ENCODE results near the gene KIF7.

KIF7 gene

DNA sequence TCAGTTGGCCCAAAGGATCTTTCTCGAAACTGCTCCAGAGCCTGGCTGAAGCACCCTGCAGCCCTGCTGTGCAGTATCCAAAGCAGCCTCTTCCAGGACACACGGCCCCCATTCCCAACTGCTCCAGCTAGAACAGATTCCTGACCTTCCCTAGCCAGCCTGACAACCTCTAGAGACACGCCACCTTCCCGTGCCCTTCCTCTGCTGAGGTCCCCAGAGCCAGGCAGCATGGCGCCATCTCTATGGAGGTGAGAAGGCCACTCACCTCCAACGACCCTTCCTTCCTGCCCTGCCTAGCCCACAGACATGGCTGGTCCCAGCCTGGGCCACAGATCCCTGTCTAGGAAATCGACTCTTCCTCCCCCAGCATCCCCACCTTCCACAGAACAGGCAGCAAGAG is 3.1 kb downstream of the KIF7 start:
- TF ChIP-seq, protein P1, sequence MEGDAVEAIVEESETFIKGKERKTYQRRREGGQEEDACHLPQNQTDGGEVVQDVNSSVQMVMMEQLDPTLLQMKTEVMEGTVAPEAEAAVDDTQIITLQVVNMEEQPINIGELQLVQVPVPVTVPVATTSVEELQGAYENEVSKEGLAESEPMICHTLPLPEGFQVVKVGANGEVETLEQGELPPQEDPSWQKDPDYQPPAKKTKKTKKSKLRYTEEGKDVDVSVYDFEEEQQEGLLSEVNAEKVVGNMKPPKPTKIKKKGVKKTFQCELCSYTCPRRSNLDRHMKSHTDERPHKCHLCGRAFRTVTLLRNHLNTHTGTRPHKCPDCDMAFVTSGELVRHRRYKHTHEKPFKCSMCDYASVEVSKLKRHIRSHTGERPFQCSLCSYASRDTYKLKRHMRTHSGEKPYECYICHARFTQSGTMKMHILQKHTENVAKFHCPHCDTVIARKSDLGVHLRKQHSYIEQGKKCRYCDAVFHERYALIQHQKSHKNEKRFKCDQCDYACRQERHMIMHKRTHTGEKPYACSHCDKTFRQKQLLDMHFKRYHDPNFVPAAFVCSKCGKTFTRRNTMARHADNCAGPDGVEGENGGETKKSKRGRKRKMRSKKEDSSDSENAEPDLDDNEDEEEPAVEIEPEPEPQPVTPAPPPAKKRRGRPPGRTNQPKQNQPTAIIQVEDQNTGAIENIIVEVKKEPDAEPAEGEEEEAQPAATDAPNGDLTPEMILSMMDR (IDR thresholded peaks at IDR 0.05; ENCODE audit: insufficient read depth, low read length, poor library complexity, severe bottlenecking) = no peak
- Histone ChIP-seq H3K36me3 (ENCODE audit: control insufficient read depth, insufficient read depth, low read length) (no peaks in the 10 kb centered on the region), H3K4me3 (replicated peaks; ENCODE audit: low read depth, low read length) (no peak overlapping the region), H3K27me3 (replicated peaks; ENCODE audit: control insufficient read depth, insufficient read depth, low read length) (no peaks in the 10 kb centered on the region; the same call in none of the 2 replicates)
- no peak for DNase-seq (ENCODE audit: extremely low read depth, insufficient read length)

DNA sequence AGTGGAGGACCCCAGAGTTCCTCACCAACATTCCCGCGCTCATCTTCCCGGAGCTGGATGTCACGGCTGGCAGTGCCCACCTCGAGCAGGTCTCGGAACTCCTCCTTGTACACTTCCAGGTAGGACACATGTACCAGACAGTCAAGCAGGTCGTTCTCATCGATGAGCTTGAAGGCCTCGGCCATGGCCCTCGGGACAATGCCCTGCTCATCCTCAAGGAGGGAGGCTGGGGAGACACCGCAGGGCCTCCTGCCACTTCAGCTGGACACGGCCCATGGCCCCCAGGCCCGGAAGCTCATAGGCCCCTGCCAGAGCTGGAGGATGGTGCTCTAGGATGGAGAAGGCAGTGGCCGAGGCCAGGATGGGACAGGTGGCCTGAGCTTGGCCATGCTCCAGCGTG is 5.6 kb downstream of the KIF7 start:
- no peaks in the 10 kb centered on the region; the same call in 1 of the 2 replicates for H3K27me3 ChIP-seq (replicated peaks; ENCODE audit: control insufficient read depth, insufficient read depth, low read length)
- TF ChIP-seq, protein P1 (IDR thresholded peaks at IDR 0.05; ENCODE audit: insufficient read depth, low read length, poor library complexity, severe bottlenecking) = no peak
- DNase-seq (ENCODE audit: extremely low read depth, insufficient read length) = no peak
- no peak overlapping the region for H3K4me3 ChIP-seq (replicated peaks; ENCODE audit: low read depth, low read length)
- no peaks in the 10 kb centered on the region for H3K36me3 ChIP-seq (ENCODE audit: control insufficient read depth, insufficient read depth, low read length)

DNA sequence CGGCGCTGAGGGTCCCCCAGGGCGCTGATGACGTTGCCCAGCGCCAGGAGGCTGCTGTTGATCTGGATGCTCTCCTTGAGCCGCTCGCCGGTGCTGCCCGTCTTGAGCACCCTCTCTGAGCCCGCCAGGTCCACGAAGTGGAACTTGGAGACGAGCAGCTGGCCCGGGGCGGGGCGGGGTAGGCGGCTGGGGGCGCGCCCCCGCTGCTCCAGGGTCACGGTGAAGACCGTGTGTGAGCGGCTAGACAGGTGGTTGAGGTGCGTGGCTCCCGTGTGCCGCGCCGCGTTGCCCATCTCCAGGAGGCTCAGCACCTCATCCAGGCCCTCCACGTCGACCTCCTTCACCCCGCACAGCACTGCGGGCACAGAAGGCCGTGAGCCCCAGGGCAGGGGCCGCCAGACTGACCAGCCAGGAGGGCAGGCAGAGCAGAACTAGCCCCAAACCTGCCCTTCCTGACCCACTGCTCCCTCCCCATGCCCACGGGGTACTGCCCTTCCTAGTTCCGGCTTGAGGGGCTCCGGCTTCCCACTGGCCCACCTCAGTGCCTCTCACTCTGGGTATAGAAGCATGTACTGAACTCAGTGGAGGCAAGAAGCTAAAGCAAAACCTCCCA is 6.1 kb downstream of the KIF7 start:
- Histone ChIP-seq H3K27me3 (replicated peaks; ENCODE audit: control insufficient read depth, insufficient read depth, low read length) (no peaks in the 10 kb centered on the region; the same call in 1 of the 2 replicates), H3K36me3 (ENCODE audit: control insufficient read depth, insufficient read depth, low read length) (no peaks in the 10 kb centered on the region), H3K4me3 (replicated peaks; ENCODE audit: low read depth, low read length) (no peak overlapping the region)
- TF ChIP-seq, protein P1 (IDR thresholded peaks at IDR 0.05; ENCODE audit: insufficient read depth, low read length, poor library complexity, severe bottlenecking) = no peak
- DNase-seq (ENCODE audit: extremely low read depth, insufficient read length) = no peak

DNA sequence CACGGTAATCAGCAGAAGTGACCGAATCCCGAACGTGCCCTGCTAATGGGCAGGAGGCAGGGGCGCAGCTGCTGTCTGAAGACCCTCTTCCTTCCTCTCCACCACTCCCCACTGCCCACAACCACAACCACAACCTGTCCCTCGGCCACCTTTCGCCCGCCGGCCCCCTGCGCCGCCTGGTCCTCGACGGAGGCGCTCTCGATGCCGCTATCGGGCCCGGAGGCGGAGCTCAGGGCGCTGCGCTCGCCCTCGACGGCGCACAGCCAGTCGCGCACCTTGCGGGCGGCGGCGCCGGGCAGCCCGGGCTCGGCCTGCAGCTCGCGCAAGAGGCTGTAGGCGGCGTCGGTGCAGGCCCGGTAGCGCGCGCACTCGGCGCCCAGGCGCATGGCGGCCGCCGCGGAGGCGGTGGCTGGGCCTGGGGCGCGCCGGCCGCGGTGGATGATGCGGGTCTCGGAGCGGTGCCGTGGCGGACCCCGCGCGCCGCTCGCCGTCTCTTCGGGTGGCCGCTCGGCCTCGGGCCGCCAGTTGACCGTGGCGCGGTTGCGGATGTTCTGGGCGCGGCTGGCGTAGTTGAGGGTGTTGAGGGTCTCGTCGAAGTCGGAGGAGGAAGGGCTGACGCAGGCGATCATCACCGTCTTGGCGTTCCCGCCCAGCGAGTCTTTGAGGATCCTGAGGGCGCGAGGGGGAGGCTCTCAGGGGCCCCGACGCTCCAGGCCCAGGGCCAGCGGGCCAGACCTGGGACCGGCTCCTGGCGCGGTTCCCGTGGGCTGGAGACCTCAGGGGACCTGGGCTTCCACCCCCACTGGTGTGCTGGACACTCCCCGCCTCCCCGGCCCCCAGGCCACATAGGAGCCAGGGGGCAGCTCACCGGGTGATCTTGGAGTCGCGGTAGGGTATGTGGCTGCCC is 6.9 kb downstream of the KIF7 start:
- no peak overlapping the region for H3K4me3 ChIP-seq (replicated peaks; ENCODE audit: low read depth, low read length)
- TF ChIP-seq, protein P1 (IDR thresholded peaks at IDR 0.05; ENCODE audit: insufficient read depth, low read length, poor library complexity, severe bottlenecking) = no peak
- no peak for DNase-seq (ENCODE audit: extremely low read depth, insufficient read length)
- no peaks in the 10 kb centered on the region; the same call in 1 of the 2 replicates for H3K27me3 ChIP-seq (replicated peaks; ENCODE audit: control insufficient read depth, insufficient read depth, low read length)
- no peaks in the 10 kb centered on the region for H3K36me3 ChIP-seq (ENCODE audit: control insufficient read depth, insufficient read depth, low read length)

- Histone ChIP-seq H3K36me3 (ENCODE audit: control insufficient read depth, insufficient read depth, low read length) (no peaks in the 10 kb centered on the region), H3K4me3 (replicated peaks; ENCODE audit: low read depth, low read length) (no peak overlapping the region), H3K27me3 (replicated peaks; ENCODE audit: control insufficient read depth, insufficient read depth, low read length) (no peaks in the 10 kb centered on the region)
- TF ChIP-seq, protein P1 (IDR thresholded peaks at IDR 0.05; ENCODE audit: insufficient read depth, low read length, poor library complexity, severe bottlenecking) = peak; percentile 95
- peak; percentile 53 for DNase-seq (ENCODE audit: extremely low read depth, insufficient read length)
Measured at GRCh38 chr15:89647191-89647851, 7.9 kb downstream of the KIF7 start.
